Erythroblast (primary cell): ENCODE data around the gene SIRT7.
A peak's percentile ranks its signal among the peaks of the same experiment; 100 is the strongest.

Experiments
- GATA1 ChIP-seq: IDR thresholded peaks from 2 replicates; pipeline ENCODE4 v1.6.1; 2011; ENCODE audit warnings: low read depth, mild to moderate bottlenecking, control low read depth, low read length, moderate library complexity
- POLR2A ChIP-seq: IDR thresholded peaks from 2 replicates; pipeline ENCODE4 v1.6.1; 2011; ENCODE audit warnings: mild to moderate bottlenecking, low read length

DNA sequence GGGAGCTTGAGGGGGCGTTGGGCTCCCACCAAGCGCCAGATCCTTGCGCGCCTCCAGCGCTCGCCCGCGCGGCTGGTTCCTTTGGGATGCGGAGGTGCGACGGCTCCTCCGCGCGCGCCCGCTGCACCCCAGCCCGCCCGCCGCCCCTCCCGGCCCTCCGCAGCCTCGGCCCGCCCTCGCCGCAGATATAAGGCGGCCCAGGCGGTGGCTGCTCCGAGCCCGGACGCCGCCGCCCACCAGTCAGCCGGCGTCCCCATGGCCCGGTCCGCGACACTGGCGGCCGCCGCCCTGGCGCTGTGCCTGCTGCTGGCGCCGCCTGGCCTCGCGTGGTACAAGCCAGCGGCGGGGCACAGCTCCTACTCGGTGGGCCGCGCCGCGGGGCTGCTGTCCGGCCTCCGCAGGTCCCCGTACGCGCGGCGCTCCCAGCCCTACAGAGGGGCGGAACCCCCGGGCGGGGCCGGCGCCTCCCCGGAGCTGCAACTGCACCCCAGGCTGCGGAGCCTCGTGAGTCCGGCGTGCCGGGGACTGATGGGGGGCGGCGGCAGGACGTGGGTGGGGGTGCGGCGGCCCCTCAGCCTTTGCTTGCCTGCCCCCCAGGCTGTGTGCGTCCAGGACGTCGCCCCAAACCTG is 15.8 kb downstream of the SIRT7 start, which contains the start of gene NPB:
- TF ChIP-seq POLR2A (peak; percentile 4), GATA1 (no peak)
